IPS-18a (cell line): Measurements from ENCODE around the gene LCNL1.

ENCODE experiments used
- H3K27ac ChIP-seq: one replicate; pipeline ENCODE4 v1.5.1; 2013; ENCODE audit warnings: low read length
- H3K27me3 ChIP-seq: one replicate; pipeline ENCODE4 v1.6.1; 2013; ENCODE audit warnings: mild to moderate bottlenecking, low read length; ENCODE audit not compliant: control insufficient read depth, insufficient read depth
- H3K36me3 ChIP-seq: one replicate; pipeline ENCODE4 v1.6.1; 2013; ENCODE audit warnings: low read depth, low read length; ENCODE audit not compliant: control insufficient read depth
- H3K4me1 ChIP-seq: one replicate; pipeline ENCODE4 v1.6.1; 2013; ENCODE audit warnings: low read depth, low read length; ENCODE audit not compliant: control insufficient read depth
- H3K4me3 ChIP-seq: one replicate; pipeline ENCODE4 v1.5.1; 2013; ENCODE audit warnings: low read length
- H3K9ac ChIP-seq: one replicate; pipeline ENCODE4 v1.6.1; 2013; ENCODE audit warnings: mild to moderate bottlenecking, low read length, moderate library complexity
- H3K9me3 ChIP-seq: one replicate; pipeline ENCODE4 v1.6.1; 2013; ENCODE audit warnings: low read depth, low read length; ENCODE audit not compliant: control insufficient read depth

The LCNL1 gene

GRCh38 chr9:136981588-136982231 is 1.1 kb upstream of the LCNL1 start:
- H3K4me1 ChIP-seq = peaks cover 3% of the 10 kb centered on the region
- no peak overlapping the region for H3K4me3 ChIP-seq
- peaks cover 32% of the 10 kb centered on the region for H3K27me3 ChIP-seq
- no peak overlapping the region for H3K9ac ChIP-seq
- no peak overlapping the region for H3K27ac ChIP-seq
- H3K36me3 ChIP-seq = no peaks in the 10 kb centered on the region
- no peaks in the 10 kb centered on the region for H3K9me3 ChIP-seq

- Histone ChIP-seq H3K27me3 (peaks cover 27% of the 10 kb centered on the region), H3K36me3 (no peaks in the 10 kb centered on the region), H3K9me3 (no peaks in the 10 kb centered on the region), H3K27ac (no peak overlapping the region), H3K4me3 (no peak overlapping the region), H3K9ac (no peak overlapping the region), H3K4me1 (no peaks in the 10 kb centered on the region)
These were observed 374 bp downstream of the LCNL1 start for GRCh38 chr9:136983167-136983566.

GRCh38 chr9:136983656-136984314 is 992 bp downstream of the LCNL1 start:
- Histone ChIP-seq H3K27ac (no peak overlapping the region), H3K27me3 (peaks cover 27% of the 10 kb centered on the region), H3K9me3 (no peaks in the 10 kb centered on the region)

GRCh38 chr9:136984464-136985026 is 1.8 kb downstream of the LCNL1 start:
- Histone ChIP-seq H3K4me1 (no peaks in the 10 kb centered on the region), H3K27ac (no peak overlapping the region), H3K27me3 (peaks cover 27% of the 10 kb centered on the region), H3K36me3 (no peaks in the 10 kb centered on the region), H3K9ac (no peak overlapping the region), H3K4me3 (no peak overlapping the region), H3K9me3 (no peaks in the 10 kb centered on the region)

More at GRCh38 chr9:136983656-136984314, 992 bp downstream of the LCNL1 start:
- no peak overlapping the region for H3K9ac ChIP-seq
- no peak overlapping the region for H3K4me3 ChIP-seq
- H3K36me3 ChIP-seq = no peaks in the 10 kb centered on the region
- H3K4me1 ChIP-seq = no peaks in the 10 kb centered on the region

GRCh38 chr9:136985027-136985602 is 2.3 kb downstream of the LCNL1 start:
- Histone ChIP-seq H3K36me3 (no peaks in the 10 kb centered on the region), H3K9me3 (no peaks in the 10 kb centered on the region), H3K27me3 (peaks cover 27% of the 10 kb centered on the region), H3K27ac (no peak overlapping the region), H3K4me3 (peak overlapping the region; percentile 17), H3K4me1 (no peaks in the 10 kb centered on the region), H3K9ac (no peak overlapping the region)

GRCh38 chr9:136985853-136986252 is 3.1 kb downstream of the LCNL1 start:
- H3K9me3 ChIP-seq = no peaks in the 10 kb centered on the region
- no peak overlapping the region for H3K4me3 ChIP-seq
- peaks cover 30% of the 10 kb centered on the region for H3K27me3 ChIP-seq
- H3K27ac ChIP-seq = no peak overlapping the region
- H3K9ac ChIP-seq = no peak overlapping the region
- no peaks in the 10 kb centered on the region for H3K4me1 ChIP-seq
- no peaks in the 10 kb centered on the region for H3K36me3 ChIP-seq

GRCh38 chr9:136988872-136989271 is 6.1 kb downstream of the LCNL1 start:
- H3K36me3 ChIP-seq = peaks cover 2% of the 10 kb centered on the region
- H3K27me3 ChIP-seq = peaks cover 35% of the 10 kb centered on the region
- no peak overlapping the region for H3K4me3 ChIP-seq
- H3K9ac ChIP-seq = no peak overlapping the region
- H3K9me3 ChIP-seq = no peaks in the 10 kb centered on the region
- H3K27ac ChIP-seq = no peak overlapping the region
- H3K4me1 ChIP-seq = no peaks in the 10 kb centered on the region

- H3K4me3 ChIP-seq = no peak overlapping the region
- H3K36me3 ChIP-seq = peaks cover 3% of the 10 kb centered on the region
- peaks cover 20% of the 10 kb centered on the region for H3K27me3 ChIP-seq
- no peak overlapping the region for H3K9ac ChIP-seq
- no peaks in the 10 kb centered on the region for H3K4me1 ChIP-seq
- no peak overlapping the region for H3K27ac ChIP-seq
- H3K9me3 ChIP-seq = no peaks in the 10 kb centered on the region
These were observed 7.6 kb downstream of the LCNL1 start for GRCh38 chr9:136990242-136990911.

- Histone ChIP-seq H3K27me3 (peaks cover 9% of the 10 kb centered on the region), H3K4me3 (peak within 1 kb of the TSS; percentile 79), H3K36me3 (peaks cover 3% of the 10 kb centered on the region), H3K4me1 (peaks cover 6% of the 10 kb centered on the region), H3K9me3 (no peaks in the 10 kb centered on the region), H3K27ac (no peak within 1 kb of the TSS), H3K9ac (peak within 1 kb of the TSS; percentile 68)
These were observed 9.4 kb downstream of the LCNL1 start, which contains the start of gene PAXX for GRCh38 chr9:136991993-136992818. PAXX (plus strand) TSS chr9:136992422; CDS start chr9:136992444, 22 bp downstream.

- Histone ChIP-seq H3K36me3 (peaks cover 3% of the 10 kb centered on the region), H3K9me3 (no peaks in the 10 kb centered on the region), H3K27me3 (peaks cover 9% of the 10 kb centered on the region), H3K9ac (peak overlapping the region; percentile 68), H3K27ac (no peak overlapping the region), H3K4me1 (peaks cover 8% of the 10 kb centered on the region), H3K4me3 (peak overlapping the region; percentile 79)
These were observed 10.1 kb downstream of the LCNL1 start for GRCh38 chr9:136992819-136993369.
